Smooth muscle cell (in vitro differentiated cells): ENCODE data around the gene YY1. TPM values are rescaled to one million over a fixed set of nuclear protein-coding genes. Genes with fewer than 3 reads are reported as not detected.

Experiments used
- DNase-seq: peaks from one replicate; lab custom pipeline; 2025; ENCODE audit not compliant: unreplicated experiment; lab: John Stamatoyannopoulos, UW
- H2AFZ ChIP-seq: fragments of 200-600 bp; sonication (generic); 2 replicates; pipeline ENCODE4 v1.6.0; 2016; ENCODE audit warnings: antibody characterized with exemption, low read depth, mild to moderate bottlenecking
- H3F3A ChIP-seq: fragments of 200-600 bp; sonication (generic); 2 replicates; pipeline ENCODE4 v1.6.0; 2017; ENCODE audit warnings: antibody characterized with exemption, low read depth
- H3K27ac ChIP-seq: fragments of 200-600 bp; sonication (generic); 2 replicates; pipeline ENCODE4 v1.5.1; 2016; ENCODE audit warnings: low read depth, mild to moderate bottlenecking
- H3K27me3 ChIP-seq: fragments of 200-600 bp; sonication (generic); 2 replicates; pipeline ENCODE4 v1.6.1; 2016; ENCODE audit warnings: low read depth, mild to moderate bottlenecking
- H3K36me3 ChIP-seq: fragments of 200-600 bp; sonication (generic); 2 replicates; pipeline ENCODE4 v1.5.1; 2016; ENCODE audit warnings: low read depth
- H3K4me1 ChIP-seq: fragments of 200-600 bp; sonication (generic); 2 replicates; pipeline ENCODE4 v1.5.1; 2016; ENCODE audit warnings: low read depth
- H3K4me2 ChIP-seq: fragments of 200-600 bp; sonication (generic); 2 replicates; pipeline ENCODE4 v1.6.0; 2016; ENCODE audit warnings: mild to moderate bottlenecking
- H3K4me3 ChIP-seq: fragments of 200-600 bp; sonication (generic); 2 replicates; pipeline ENCODE4 v1.5.1; 2016; ENCODE audit warnings: mild to moderate bottlenecking
- H3K79me2 ChIP-seq: fragments of 200-600 bp; sonication (generic); 2 replicates; pipeline ENCODE4 v1.6.0; 2016; ENCODE audit warnings: low read depth, mild to moderate bottlenecking
- H3K9ac ChIP-seq: fragments of 200-600 bp; sonication (generic); 2 replicates; pipeline ENCODE4 v1.6.0; 2016; ENCODE audit warnings: low read depth
- H3K9me3 ChIP-seq: fragments of 200-600 bp; sonication (generic); replicated peaks from 2 replicates; pipeline ENCODE4 v1.5.1; 2016; ENCODE audit warnings: low read depth
- H4K20me1 ChIP-seq: fragments of 200-600 bp; sonication (generic); 2 replicates; pipeline ENCODE4 v1.6.0; 2016; ENCODE audit warnings: low read depth
- CTCF ChIP-seq: fragments of 200-600 bp; sonication (generic); IDR thresholded peaks from 2 replicates; pipeline ENCODE4 v1.5.1; 2017; ENCODE audit warnings: borderline replicate concordance, mild to moderate bottlenecking, antibody characterized with exemption; ENCODE audit not compliant: insufficient read depth, poor library complexity, severe bottlenecking
- WGBS: methylation state at CpG from one replicate; pipeline ENCODE4 v1.1.7; 2016; ENCODE audit warnings: low lambda C conversion rate; 5-methylcytosine and 5-hydroxymethylcytosine counted together
- polyA plus RNA-seq: library from polyadenylated mRNA; unstranded; fragments of >200 nt; fragmentation: Nextera tagmentation; extraction: Ambion mirVana; gene quantifications from 2 replicates; pipeline ENCODE4 v1.2.1, GENCODE V29; 2016
- total RNA-seq: library from RNA; depleted of rRNA; stranded (reverse); fragments of >200 nt; gene quantifications from 2 replicates; pipeline ENCODE4 v1.2.3, GENCODE V29; 2014

The YY1 gene
- total and polyA plus RNA-seq, 2 experiments from 2014 or later: 28.2 to 48.7 TPM

DNA sequence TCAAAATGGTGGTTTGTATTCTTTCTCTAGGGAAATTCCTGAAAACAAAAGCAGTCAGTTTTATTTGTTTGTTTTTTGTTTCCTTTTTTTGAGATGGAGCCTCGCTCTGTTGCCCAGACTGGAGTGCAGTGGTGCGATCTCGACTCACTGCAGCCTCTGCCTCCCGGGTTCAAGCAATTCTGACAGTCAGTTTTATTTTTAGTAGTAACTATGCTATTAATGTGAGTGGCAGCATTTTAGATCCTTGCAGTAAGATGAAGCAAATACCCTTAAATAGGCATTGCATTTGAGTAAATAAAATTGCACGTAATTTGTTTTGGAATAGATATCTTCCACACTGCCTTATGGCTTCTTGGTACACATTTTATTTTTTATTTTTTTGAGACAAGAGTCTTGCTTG, 23.6 kb downstream of the YY1 start:
- Histone ChIP-seq H3F3A (peaks cover 24% of the 10 kb centered on the region), H3K4me3 (no peak overlapping the region), H3K79me2 (peaks cover 99% of the 10 kb centered on the region), H4K20me1 (peaks cover 100% of the 10 kb centered on the region), H3K9me3 (no peaks in the 10 kb centered on the region), H3K4me1 (peaks cover 4% of the 10 kb centered on the region), H3K9ac (no peak overlapping the region), H3K4me2 (no peak overlapping the region), H3K27me3 (no peaks in the 10 kb centered on the region), H3K36me3 (no peaks in the 10 kb centered on the region), H3K27ac (peak overlapping the region; percentile 62), H2AFZ (no peak overlapping the region)
- no peak for DNase-seq
- TF ChIP-seq CTCF: no peak
- 97% methylated on average over 5 of the region's 5 CpGs for WGBS

GRCh38 chr14:100263141-100263540, 24.2 kb downstream of the YY1 start:
- H3F3A ChIP-seq: peaks cover 24% of the 10 kb centered on the region
- TF ChIP-seq CTCF: no peak
- no peaks in the 10 kb centered on the region for H3K27me3 ChIP-seq
- peak overlapping the region; percentile 62 for H3K27ac ChIP-seq
- no peak overlapping the region for H3K4me3 ChIP-seq
- no peak for DNase-seq
- no peak overlapping the region for H2AFZ ChIP-seq
- peak overlapping the region; percentile 14 for H3K4me2 ChIP-seq
- no peaks in the 10 kb centered on the region for H3K9me3 ChIP-seq
- peaks cover 100% of the 10 kb centered on the region for H4K20me1 ChIP-seq
- peaks cover 99% of the 10 kb centered on the region for H3K79me2 ChIP-seq
- peaks cover 4% of the 10 kb centered on the region for H3K4me1 ChIP-seq
- 40% methylated on average over 3 of the region's 3 CpGs for WGBS
- no peaks in the 10 kb centered on the region for H3K36me3 ChIP-seq
- no peak overlapping the region for H3K9ac ChIP-seq

- Histone ChIP-seq H3K4me1 (peaks cover 4% of the 10 kb centered on the region), H3K4me3 (no peak overlapping the region), H3K9ac (no peak overlapping the region), H3K79me2 (peaks cover 95% of the 10 kb centered on the region), H3K27ac (peak overlapping the region; percentile 15), H3K36me3 (no peaks in the 10 kb centered on the region), H3K4me2 (no peak overlapping the region), H3F3A (peaks cover 13% of the 10 kb centered on the region), H3K9me3 (no peaks in the 10 kb centered on the region), H2AFZ (no peak overlapping the region), H4K20me1 (peaks cover 98% of the 10 kb centered on the region), H3K27me3 (no peaks in the 10 kb centered on the region)
- 94% methylated on average over 7 of the region's 7 CpGs for WGBS
- DNase-seq: no peak
- TF ChIP-seq CTCF: no peak
Measured at GRCh38 chr14:100267990-100268389, 29.0 kb downstream of the YY1 start.

DNA sequence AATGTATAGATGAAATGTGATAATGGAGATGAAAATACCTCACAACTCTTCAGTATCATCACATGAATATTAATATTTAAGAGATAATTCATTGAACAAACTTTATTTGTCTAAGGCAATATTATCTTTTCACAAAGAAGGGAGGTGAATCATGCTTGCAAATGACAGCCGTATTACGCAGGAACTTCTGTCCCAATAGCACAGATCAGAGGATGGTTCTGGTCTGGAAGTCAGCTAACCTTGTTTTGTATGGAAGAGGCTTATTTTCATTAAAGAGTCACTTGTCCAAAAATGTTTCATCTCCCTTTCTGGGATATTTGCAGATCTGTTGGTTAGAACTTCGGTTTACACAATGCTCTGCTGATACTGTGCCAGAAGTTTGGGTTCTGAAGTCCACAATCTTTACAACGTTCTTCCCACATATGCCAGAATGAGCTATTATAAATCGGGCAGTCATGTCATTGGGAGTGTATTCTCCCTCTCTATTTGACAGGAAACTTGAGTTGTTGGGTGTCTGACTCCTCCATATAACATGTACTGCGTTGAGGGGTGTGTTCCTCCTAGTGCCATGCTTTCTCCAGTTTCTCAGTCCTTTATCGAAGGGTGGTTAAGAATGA, 29.8 kb downstream of the YY1 start:
- Histone ChIP-seq H3K36me3 (no peaks in the 10 kb centered on the region), H3K4me1 (no peaks in the 10 kb centered on the region), H3K9me3 (no peaks in the 10 kb centered on the region), H3K4me2 (no peak overlapping the region), H4K20me1 (peaks cover 98% of the 10 kb centered on the region), H3K9ac (no peak overlapping the region), H3K4me3 (no peak overlapping the region), H3F3A (peaks cover 8% of the 10 kb centered on the region), H2AFZ (no peak overlapping the region), H3K27me3 (no peaks in the 10 kb centered on the region), H3K27ac (peak overlapping the region; percentile 15), H3K79me2 (peaks cover 96% of the 10 kb centered on the region)
- no peak for TF ChIP-seq CTCF
- DNase-seq: no peak
- 96% methylated on average over 7 of the region's 7 CpGs for WGBS
